HG03066 (cell line): ENCODE measurements around the gene CST2.
"Not testable (repeated sequence)": the region's sequence is repeated elsewhere in the genome, so short reads cannot be mapped to it uniquely, and the experiment has no call there.

Experiments used
- ATAC-seq: cut with Tn5 transposase; IDR thresholded peaks from one replicate; pipeline ENCODE4 v1.9.1; 2021; ENCODE audit warnings: low read depth; ENCODE audit not compliant: unreplicated experiment

The CST2 gene

GRCh38 chr20:23811559-23811958 is 15.0 kb downstream of the CST2 start:
- ATAC-seq: not testable (repeated sequence)

- not testable (repeated sequence) for ATAC-seq
These were observed 16.2 kb downstream of the CST2 start for GRCh38 chr20:23810349-23810748.

- ATAC-seq: no peak
These were observed 25.7 kb downstream of the CST2 start for GRCh38 chr20:23800865-23801264.

GRCh38 chr20:23799216-23799847 is 27.2 kb downstream of the CST2 start:
- ATAC-seq: peak; percentile 89

GRCh38 chr20:23795526-23795925 is 31.0 kb downstream of the CST2 start:
- no peak for ATAC-seq

- ATAC-seq: no peak
These were observed 31.7 kb downstream of the CST2 start for GRCh38 chr20:23794841-23795240.

- ATAC-seq: no peak
These were observed 32.5 kb downstream of the CST2 start for GRCh38 chr20:23794065-23794464.

GRCh38 chr20:23783447-23783846 is 43.1 kb downstream of the CST2 start:
- ATAC-seq: no peak

- ATAC-seq: no peak
These were observed 44.1 kb downstream of the CST2 start for GRCh38 chr20:23782366-23782983.

GRCh38 chr20:23778676-23779075 is 47.9 kb downstream of the CST2 start:
- ATAC-seq: not testable (repeated sequence)

- ATAC-seq: not testable (repeated sequence)
These were observed 49.1 kb downstream of the CST2 start for GRCh38 chr20:23777380-23777779.

GRCh38 chr20:23776067-23776771 is 50.3 kb downstream of the CST2 start:
- no peak for ATAC-seq

GRCh38 chr20:23774081-23774480 is 52.4 kb downstream of the CST2 start:
- no peak for ATAC-seq
